ENCODE measurements around the gene ZNF451. TPM values are rescaled to one million over a fixed set of nuclear protein-coding genes. Genes with fewer than 3 reads are reported as not detected.

Gene ZNF451
- total and polyA plus RNA-seq, 2 experiments from 2014 or later: 15.8 to 63.4 TPM

GRCh38 chr6:57201718-57202117 lies 111.7 kb downstream of the ZNF451 start:
- Histone ChIP-seq H3K4me2 (no peak overlapping the region), H2AFZ (no peak overlapping the region), H3K36me3 (replicated peaks; ENCODE audit: insufficient read depth, low read depth) (no peaks in the 10 kb centered on the region), H4K20me1 (ENCODE audit: insufficient read depth, poor library complexity, severe bottlenecking) (no peaks in the 10 kb centered on the region), H3K9me3 (ENCODE audit: low read depth) (no peaks in the 10 kb centered on the region), H3K27ac (peak overlapping the region; percentile 28), H3K79me2 (peaks cover 46% of the 10 kb centered on the region), H3K4me1 (ENCODE audit: insufficient read depth) (peaks cover 4% of the 10 kb centered on the region), H3K4me3 (no peak overlapping the region), H3K9me2 (replicated peaks; ENCODE audit: insufficient read depth) (no peaks in the 10 kb centered on the region), H3K27me3 (no peaks in the 10 kb centered on the region)
- 66% methylated on average over 1 of the region's 1 CpG for WGBS (ENCODE audit: low lambda C conversion rate, missing lambda C conversion rate)
- no peak for DNase-seq (ENCODE audit: low spot score)
- TF ChIP-seq EZH2phosphoT487 (IDR thresholded peaks at IDR 0.05; ENCODE audit: low read depth, severe bottlenecking, unreplicated experiment) (no peak), CTCF (IDR thresholded peaks at IDR 0.05; ENCODE audit: poor library complexity) (no peak), EZH2 (IDR thresholded peaks at IDR 0.05; ENCODE audit: borderline replicate concordance) (no peak)

GRCh38 chr6:57205550-57206328 lies 115.8 kb downstream of the ZNF451 start:
- Histone ChIP-seq H3K9me2 (replicated peaks; ENCODE audit: insufficient read depth) (no peaks in the 10 kb centered on the region), H3K4me2 (no peak overlapping the region), H3K4me3 (no peak overlapping the region), H3K27ac (peak overlapping the region; percentile 26), H3K27me3 (no peaks in the 10 kb centered on the region), H3K4me1 (ENCODE audit: insufficient read depth) (peaks cover 4% of the 10 kb centered on the region), H3K79me2 (peaks cover 44% of the 10 kb centered on the region), H4K20me1 (ENCODE audit: insufficient read depth, poor library complexity, severe bottlenecking) (no peaks in the 10 kb centered on the region), H3K9me3 (ENCODE audit: low read depth) (no peaks in the 10 kb centered on the region), H3K36me3 (replicated peaks; ENCODE audit: insufficient read depth, low read depth) (no peaks in the 10 kb centered on the region), H2AFZ (no peak overlapping the region)
- TF ChIP-seq EZH2phosphoT487 (IDR thresholded peaks at IDR 0.05; ENCODE audit: low read depth, severe bottlenecking, unreplicated experiment) (no peak), CTCF (IDR thresholded peaks at IDR 0.05; ENCODE audit: poor library complexity) (no peak), EZH2 (IDR thresholded peaks at IDR 0.05; ENCODE audit: borderline replicate concordance) (no peak)
- 82% methylated on average over 7 of the region's 7 CpGs for WGBS (ENCODE audit: low lambda C conversion rate, missing lambda C conversion rate)
- no peak for DNase-seq (ENCODE audit: low spot score)

GRCh38 chr6:57207141-57207540 lies 117.2 kb downstream of the ZNF451 start:
- peaks cover 4% of the 10 kb centered on the region for H3K4me1 ChIP-seq (ENCODE audit: insufficient read depth)
- no peaks in the 10 kb centered on the region for H3K9me2 ChIP-seq (replicated peaks; ENCODE audit: insufficient read depth)
- H2AFZ ChIP-seq: no peak overlapping the region
- H3K79me2 ChIP-seq: peaks cover 54% of the 10 kb centered on the region
- 79% methylated on average over 2 of the region's 2 CpGs for WGBS (ENCODE audit: low lambda C conversion rate, missing lambda C conversion rate)
- no peak overlapping the region for H3K4me3 ChIP-seq
- no peaks in the 10 kb centered on the region for H3K9me3 ChIP-seq (ENCODE audit: low read depth)
- H3K4me2 ChIP-seq: no peak overlapping the region
- peaks cover 6% of the 10 kb centered on the region for H4K20me1 ChIP-seq (ENCODE audit: insufficient read depth, poor library complexity, severe bottlenecking)
- H3K27me3 ChIP-seq: no peaks in the 10 kb centered on the region
- no peak for DNase-seq (ENCODE audit: low spot score)
- H3K36me3 ChIP-seq (replicated peaks; ENCODE audit: insufficient read depth, low read depth): no peaks in the 10 kb centered on the region
- no peak overlapping the region for H3K27ac ChIP-seq
- TF ChIP-seq EZH2phosphoT487 (IDR thresholded peaks at IDR 0.05; ENCODE audit: low read depth, severe bottlenecking, unreplicated experiment) (no peak), CTCF (IDR thresholded peaks at IDR 0.05; ENCODE audit: poor library complexity) (no peak), EZH2 (IDR thresholded peaks at IDR 0.05; ENCODE audit: borderline replicate concordance) (no peak)

Data from hepatocyte (in vitro differentiated cells).